ENCODE results near the gene REX1BD. TPM values are rescaled to one million over a fixed set of nuclear protein-coding genes. Genes with fewer than 3 reads are reported as not detected.

Gene REX1BD
- total and polyA plus RNA-seq, 2 of the 13 experiments (the other 11 are each of a cell fraction or from before 2014, with no cell fraction given), result 7.5 to 25.4 TPM

DNA sequence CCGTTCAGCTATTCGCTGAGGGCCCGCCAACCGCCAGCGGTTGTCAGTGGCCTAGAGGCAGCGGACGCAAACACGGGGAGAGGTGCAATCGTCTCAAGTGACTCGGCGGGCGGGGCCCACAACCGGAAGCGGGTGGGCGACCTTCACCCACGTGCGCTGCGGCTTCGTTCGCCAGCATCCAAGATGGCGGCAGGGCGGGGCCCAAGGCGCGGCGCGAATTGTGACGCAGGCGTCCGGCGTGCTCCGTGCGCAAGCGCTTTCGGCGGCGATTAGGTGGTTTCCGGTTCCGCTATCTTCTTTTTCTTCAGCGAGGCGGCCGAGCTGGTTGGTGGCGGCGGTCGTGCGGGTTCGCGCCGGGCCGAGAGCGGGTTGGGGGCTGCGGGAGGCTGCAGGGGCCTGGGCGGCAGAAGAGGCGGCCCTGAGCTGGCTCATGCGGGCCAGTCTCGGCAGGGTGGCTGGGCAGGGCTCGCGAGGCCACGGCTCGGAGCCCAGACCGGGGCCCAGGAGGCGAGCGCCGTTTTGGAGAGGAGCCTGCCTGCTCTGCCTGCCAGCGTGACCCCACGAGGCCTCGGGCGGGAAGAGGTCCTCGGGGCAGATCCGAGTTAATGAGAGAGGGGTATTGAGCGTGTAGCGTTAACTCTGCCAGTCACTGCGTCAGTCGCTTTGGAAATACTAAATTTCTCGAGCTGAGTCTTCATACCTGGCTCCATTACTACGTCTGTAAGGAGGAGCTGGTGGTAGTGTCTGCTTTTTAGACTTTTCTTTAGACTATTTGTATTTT lies 16.8 kb upstream of the REX1BD start, which contains the start of gene UBA52 (continued):
- TF ChIP-seq THYN1 (CRISPR knock-in tag; IDR thresholded peaks at IDR 0.05; ENCODE audit: borderline replicate concordance, low read depth), result no peak
- TF ChIP-seq, protein P1, sequence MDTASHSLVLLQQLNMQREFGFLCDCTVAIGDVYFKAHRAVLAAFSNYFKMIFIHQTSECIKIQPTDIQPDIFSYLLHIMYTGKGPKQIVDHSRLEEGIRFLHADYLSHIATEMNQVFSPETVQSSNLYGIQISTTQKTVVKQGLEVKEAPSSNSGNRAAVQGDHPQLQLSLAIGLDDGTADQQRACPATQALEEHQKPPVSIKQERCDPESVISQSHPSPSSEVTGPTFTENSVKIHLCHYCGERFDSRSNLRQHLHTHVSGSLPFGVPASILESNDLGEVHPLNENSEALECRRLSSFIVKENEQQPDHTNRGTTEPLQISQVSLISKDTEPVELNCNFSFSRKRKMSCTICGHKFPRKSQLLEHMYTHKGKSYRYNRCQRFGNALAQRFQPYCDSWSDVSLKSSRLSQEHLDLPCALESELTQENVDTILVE (CRISPR knock-in tag; IDR thresholded peaks at IDR 0.05), result peak; percentile 94
- TF ChIP-seq ZNF264 (CRISPR knock-in tag; IDR thresholded peaks at IDR 0.05), result peak; percentile 87
- peak; percentile 74 for TF ChIP-seq TGIF2 (CRISPR knock-in tag; IDR thresholded peaks at IDR 0.05)
- no peak for TF ChIP-seq PCBP1 (IDR thresholded peaks at IDR 0.05; ENCODE audit: borderline replicate concordance, low read depth, low read length)
- TF ChIP-seq, protein P2, sequence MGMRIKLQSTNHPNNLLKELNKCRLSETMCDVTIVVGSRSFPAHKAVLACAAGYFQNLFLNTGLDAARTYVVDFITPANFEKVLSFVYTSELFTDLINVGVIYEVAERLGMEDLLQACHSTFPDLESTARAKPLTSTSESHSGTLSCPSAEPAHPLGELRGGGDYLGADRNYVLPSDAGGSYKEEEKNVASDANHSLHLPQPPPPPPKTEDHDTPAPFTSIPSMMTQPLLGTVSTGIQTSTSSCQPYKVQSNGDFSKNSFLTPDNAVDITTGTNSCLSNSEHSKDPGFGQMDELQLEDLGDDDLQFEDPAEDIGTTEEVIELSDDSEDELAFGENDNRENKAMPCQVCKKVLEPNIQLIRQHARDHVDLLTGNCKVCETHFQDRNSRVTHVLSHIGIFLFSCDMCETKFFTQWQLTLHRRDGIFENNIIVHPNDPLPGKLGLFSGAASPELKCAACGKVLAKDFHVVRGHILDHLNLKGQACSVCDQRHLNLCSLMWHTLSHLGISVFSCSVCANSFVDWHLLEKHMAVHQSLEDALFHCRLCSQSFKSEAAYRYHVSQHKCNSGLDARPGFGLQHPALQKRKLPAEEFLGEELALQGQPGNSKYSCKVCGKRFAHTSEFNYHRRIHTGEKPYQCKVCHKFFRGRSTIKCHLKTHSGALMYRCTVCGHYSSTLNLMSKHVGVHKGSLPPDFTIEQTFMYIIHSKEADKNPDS (CRISPR knock-in tag; IDR thresholded peaks at IDR 0.05), result 0 out of 2 replicates have a peak, but pooled peaks have one; percentile 31
- peak; percentile 55; the same call in 1 of the 2 replicates for TF ChIP-seq ZNF768 (CRISPR knock-in tag; IDR thresholded peaks at IDR 0.05)
- TF ChIP-seq, protein P3, sequence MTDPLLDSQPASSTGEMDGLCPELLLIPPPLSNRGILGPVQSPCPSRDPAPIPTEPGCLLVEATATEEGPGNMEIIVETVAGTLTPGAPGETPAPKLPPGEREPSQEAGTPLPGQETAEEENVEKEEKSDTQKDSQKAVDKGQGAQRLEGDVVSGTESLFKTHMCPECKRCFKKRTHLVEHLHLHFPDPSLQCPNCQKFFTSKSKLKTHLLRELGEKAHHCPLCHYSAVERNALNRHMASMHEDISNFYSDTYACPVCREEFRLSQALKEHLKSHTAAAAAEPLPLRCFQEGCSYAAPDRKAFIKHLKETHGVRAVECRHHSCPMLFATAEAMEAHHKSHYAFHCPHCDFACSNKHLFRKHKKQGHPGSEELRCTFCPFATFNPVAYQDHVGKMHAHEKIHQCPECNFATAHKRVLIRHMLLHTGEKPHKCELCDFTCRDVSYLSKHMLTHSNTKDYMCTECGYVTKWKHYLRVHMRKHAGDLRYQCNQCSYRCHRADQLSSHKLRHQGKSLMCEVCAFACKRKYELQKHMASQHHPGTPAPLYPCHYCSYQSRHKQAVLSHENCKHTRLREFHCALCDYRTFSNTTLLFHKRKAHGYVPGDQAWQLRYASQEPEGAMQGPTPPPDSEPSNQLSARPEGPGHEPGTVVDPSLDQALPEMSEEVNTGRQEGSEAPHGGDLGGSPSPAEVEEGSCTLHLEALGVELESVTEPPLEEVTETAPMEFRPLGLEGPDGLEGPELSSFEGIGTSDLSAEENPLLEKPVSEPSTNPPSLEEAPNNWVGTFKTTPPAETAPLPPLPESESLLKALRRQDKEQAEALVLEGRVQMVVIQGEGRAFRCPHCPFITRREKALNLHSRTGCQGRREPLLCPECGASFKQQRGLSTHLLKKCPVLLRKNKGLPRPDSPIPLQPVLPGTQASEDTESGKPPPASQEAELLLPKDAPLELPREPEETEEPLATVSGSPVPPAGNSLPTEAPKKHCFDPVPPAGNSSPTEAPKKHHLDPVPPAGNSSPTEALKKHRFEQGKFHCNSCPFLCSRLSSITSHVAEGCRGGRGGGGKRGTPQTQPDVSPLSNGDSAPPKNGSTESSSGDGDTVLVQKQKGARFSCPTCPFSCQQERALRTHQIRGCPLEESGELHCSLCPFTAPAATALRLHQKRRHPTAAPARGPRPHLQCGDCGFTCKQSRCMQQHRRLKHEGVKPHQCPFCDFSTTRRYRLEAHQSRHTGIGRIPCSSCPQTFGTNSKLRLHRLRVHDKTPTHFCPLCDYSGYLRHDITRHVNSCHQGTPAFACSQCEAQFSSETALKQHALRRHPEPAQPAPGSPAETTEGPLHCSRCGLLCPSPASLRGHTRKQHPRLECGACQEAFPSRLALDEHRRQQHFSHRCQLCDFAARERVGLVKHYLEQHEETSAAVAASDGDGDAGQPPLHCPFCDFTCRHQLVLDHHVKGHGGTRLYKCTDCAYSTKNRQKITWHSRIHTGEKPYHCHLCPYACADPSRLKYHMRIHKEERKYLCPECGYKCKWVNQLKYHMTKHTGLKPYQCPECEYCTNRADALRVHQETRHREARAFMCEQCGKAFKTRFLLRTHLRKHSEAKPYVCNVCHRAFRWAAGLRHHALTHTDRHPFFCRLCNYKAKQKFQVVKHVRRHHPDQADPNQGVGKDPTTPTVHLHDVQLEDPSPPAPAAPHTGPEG (CRISPR knock-in tag; IDR thresholded peaks at IDR 0.05), result peak; percentile 44; the same call in 1 of the 2 replicates
- TF ChIP-seq, protein P4, sequence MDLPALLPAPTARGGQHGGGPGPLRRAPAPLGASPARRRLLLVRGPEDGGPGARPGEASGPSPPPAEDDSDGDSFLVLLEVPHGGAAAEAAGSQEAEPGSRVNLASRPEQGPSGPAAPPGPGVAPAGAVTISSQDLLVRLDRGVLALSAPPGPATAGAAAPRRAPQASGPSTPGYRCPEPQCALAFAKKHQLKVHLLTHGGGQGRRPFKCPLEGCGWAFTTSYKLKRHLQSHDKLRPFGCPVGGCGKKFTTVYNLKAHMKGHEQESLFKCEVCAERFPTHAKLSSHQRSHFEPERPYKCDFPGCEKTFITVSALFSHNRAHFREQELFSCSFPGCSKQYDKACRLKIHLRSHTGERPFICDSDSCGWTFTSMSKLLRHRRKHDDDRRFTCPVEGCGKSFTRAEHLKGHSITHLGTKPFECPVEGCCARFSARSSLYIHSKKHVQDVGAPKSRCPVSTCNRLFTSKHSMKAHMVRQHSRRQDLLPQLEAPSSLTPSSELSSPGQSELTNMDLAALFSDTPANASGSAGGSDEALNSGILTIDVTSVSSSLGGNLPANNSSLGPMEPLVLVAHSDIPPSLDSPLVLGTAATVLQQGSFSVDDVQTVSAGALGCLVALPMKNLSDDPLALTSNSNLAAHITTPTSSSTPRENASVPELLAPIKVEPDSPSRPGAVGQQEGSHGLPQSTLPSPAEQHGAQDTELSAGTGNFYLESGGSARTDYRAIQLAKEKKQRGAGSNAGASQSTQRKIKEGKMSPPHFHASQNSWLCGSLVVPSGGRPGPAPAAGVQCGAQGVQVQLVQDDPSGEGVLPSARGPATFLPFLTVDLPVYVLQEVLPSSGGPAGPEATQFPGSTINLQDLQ (CRISPR knock-in tag; IDR thresholded peaks at IDR 0.05), result 0 out of 2 replicates have a peak, but pooled peaks have one; percentile 32
- TF ChIP-seq ETV6 (CRISPR knock-in tag; conservative IDR thresholded peaks at IDR 0.05), result 0 out of 2 replicates have a peak, but pooled peaks have one; percentile 59
- peak; percentile 71 for TF ChIP-seq ZNF160 (CRISPR knock-in tag; IDR thresholded peaks at IDR 0.05)
- TF ChIP-seq, protein P5, sequence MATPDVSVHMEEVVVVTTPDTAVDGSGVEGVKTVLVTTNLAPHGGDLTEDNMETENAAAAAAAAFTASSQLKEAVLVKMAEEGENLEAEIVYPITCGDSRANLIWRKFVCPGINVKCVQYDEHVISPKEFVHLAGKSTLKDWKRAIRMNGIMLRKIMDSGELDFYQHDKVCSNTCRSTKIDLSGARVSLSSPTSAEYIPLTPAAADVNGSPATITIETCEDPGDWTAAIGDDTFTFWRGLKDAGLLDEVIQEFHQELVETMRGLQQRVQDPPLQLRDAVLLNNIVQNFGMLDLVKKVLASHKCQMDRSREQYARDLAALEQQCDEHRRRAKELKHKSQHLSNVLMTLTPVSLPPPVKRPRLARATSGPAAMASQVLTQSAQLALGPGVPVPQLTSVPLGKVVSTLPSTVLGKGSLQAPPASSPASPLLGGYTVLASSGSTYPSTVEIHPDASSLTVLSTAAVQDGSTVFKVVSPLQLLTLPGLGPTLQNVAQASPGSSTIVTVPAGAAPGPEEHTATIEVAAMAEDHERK (CRISPR knock-in tag; IDR thresholded peaks at IDR 0.05; ENCODE audit: low read depth), result peak; percentile 93
